Peyer's patch (tissue), 4 donors: ENCODE data around the gene NPC1. TPM values are rescaled to one million over a fixed set of nuclear protein-coding genes. Genes with fewer than 3 reads are reported as not detected.
A peak's percentile ranks its signal among the peaks of the same experiment; 100 is the strongest.

Experiments used
- DNase-seq, 3 donors: peaks; one replicate each; pipeline ENCODE4 v3.0.0-alpha.2; 2017 to 2019
- H3K27ac ChIP-seq, 4 donors: fragments of 200-600 bp; sonication (generic); one replicate each; pipeline ENCODE4 v1.5.1; 2016 to 2019
- H3K27me3 ChIP-seq, 2 donors: fragments of 200-600 bp; sonication (generic); one replicate each; pipeline ENCODE4 v1.5.1; 2019
- H3K36me3 ChIP-seq, 3 donors: fragments of 200-600 bp; sonication (generic); one replicate each; pipeline ENCODE4 v1.5.1; 2016 to 2019
- H3K4me1 ChIP-seq, 4 donors: fragments of 200-600 bp; sonication (generic); one replicate each; pipeline ENCODE4 v1.5.1; 2016 to 2019
- H3K4me3 ChIP-seq, 4 donors: fragments of 200-600 bp; sonication (generic); 1 replicate in 3 of 4; 2 replicates in 1 of 4; pipeline ENCODE4 v1.5.1; 2016 to 2019; ENCODE audit warnings: mild to moderate bottlenecking in 1 of 4
- H3K9me3 ChIP-seq, 4 donors: fragments of 200-600 bp; sonication (generic); one replicate each; pipeline ENCODE4 v1.5.1; 2016 to 2019; ENCODE audit warnings: mild to moderate bottlenecking in 1 of 4
- POLR2A ChIP-seq, 2 donors: fragments of 450-650 bp; IDR thresholded peaks; one replicate each; pipeline ENCODE4 v1.5.1; 2017; ENCODE audit warnings: antibody characterized with exemption in 2 of 2, mild to moderate bottlenecking in 2 of 2, moderate library complexity in 2 of 2
- total RNA-seq, 4 donors: library from RNA; depleted of rRNA; stranded (reverse); fragments of >200 nt; gene quantifications; one replicate each; pipeline ENCODE4 v1.1.0, GENCODE V29; 2016
- TF ChIP-seq, protein P1 (sequence below), 6 experiments: fragments of 450-650 bp in 4 of 6; fragments of 200-600 bp in 2 of 6; sonication (generic) in 1 of 6; IDR thresholded peaks; one replicate each; pipeline ENCODE4 v1.5.1; 2017 to 2019; ENCODE audit warnings: antibody characterized with exemption in 6 of 6, mild to moderate bottlenecking in 3 of 6, moderate library complexity in 1 of 6

Gene NPC1
- total RNA-seq, 4 donors from 2014 or later: 62.7 to 80.1 (median 71.3) TPM

DNA sequence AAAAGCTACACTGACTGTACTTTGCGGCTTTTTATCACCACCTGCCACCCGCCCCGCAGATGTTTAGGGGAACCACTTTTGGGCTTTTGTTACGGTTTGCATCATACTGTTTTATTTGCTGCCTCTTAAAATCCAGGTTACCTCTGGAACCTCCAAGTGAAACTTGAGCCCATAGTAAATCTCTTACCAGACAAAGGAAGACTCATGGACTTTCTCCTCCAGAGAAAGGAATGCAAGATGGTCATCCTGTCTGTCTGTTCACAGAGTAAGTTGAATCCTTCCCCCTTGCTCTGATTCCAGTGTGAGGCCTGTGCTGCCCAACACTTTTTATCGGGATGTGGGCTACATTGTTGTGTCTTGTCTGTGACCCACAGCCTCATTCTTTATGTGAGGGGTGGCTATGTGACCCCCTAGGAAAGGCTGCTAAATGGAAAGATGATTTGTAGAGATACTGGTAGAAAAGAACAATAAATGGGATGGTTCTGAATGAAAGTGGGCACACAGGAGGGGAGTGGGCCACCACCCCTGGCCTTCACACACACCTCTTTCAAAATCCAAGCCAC is 59.7 kb downstream of the NPC1 start:
- H3K36me3 ChIP-seq: peaks cover 0 to 98% (median 5%) of the 10 kb centered on the region in 3 donors
- no peak for DNase-seq
- TF ChIP-seq, protein P1, sequence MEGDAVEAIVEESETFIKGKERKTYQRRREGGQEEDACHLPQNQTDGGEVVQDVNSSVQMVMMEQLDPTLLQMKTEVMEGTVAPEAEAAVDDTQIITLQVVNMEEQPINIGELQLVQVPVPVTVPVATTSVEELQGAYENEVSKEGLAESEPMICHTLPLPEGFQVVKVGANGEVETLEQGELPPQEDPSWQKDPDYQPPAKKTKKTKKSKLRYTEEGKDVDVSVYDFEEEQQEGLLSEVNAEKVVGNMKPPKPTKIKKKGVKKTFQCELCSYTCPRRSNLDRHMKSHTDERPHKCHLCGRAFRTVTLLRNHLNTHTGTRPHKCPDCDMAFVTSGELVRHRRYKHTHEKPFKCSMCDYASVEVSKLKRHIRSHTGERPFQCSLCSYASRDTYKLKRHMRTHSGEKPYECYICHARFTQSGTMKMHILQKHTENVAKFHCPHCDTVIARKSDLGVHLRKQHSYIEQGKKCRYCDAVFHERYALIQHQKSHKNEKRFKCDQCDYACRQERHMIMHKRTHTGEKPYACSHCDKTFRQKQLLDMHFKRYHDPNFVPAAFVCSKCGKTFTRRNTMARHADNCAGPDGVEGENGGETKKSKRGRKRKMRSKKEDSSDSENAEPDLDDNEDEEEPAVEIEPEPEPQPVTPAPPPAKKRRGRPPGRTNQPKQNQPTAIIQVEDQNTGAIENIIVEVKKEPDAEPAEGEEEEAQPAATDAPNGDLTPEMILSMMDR (IDR thresholded peaks at IDR 0.05): no peak
- TF ChIP-seq POLR2A (IDR thresholded peaks at IDR 0.05): no peak
- H3K27me3 ChIP-seq: no peaks in the 10 kb centered on the region
- H3K4me1 ChIP-seq: no peaks in the 10 kb centered on the region
- no peak overlapping the region for H3K4me3 ChIP-seq
- no peak overlapping the region for H3K27ac ChIP-seq
- H3K9me3 ChIP-seq: no peaks in the 10 kb centered on the region

DNA sequence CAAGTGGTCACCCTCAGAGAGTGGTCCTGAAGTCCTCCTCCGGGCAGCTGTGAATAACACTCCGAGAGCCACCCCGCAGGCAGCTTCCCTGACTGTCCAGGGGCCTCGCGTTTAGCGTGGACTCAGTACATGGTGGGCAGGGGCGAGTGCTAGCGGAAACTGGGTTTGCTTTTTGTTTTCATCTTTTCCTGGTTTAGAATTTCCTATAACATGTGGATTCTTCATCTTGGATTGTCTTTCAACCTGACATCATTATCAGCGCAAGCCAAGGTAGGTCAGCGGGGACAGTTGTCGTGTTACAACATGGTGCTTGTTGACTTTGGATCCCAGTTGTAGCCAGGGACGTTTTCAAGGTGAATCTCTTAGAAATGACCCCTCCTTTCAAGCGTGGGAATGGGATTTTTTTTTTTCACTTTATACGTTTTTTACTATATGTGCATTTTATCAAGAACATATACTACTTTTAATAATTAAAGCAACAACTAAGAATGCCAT is 62.0 kb downstream of the NPC1 start:
- DNase-seq: no peak
- Histone ChIP-seq H3K27ac (no peak overlapping the region), H3K4me1 (no peaks in the 10 kb centered on the region), H3K9me3 (no peaks in the 10 kb centered on the region), H3K36me3 (peaks cover 0 to 98% (median 5%) of the 10 kb centered on the region in 3 donors), H3K4me3 (no peak overlapping the region), H3K27me3 (no peaks in the 10 kb centered on the region)
- TF ChIP-seq, protein P1 (IDR thresholded peaks at IDR 0.05): no peak
- no peak for TF ChIP-seq POLR2A (IDR thresholded peaks at IDR 0.05)

DNA sequence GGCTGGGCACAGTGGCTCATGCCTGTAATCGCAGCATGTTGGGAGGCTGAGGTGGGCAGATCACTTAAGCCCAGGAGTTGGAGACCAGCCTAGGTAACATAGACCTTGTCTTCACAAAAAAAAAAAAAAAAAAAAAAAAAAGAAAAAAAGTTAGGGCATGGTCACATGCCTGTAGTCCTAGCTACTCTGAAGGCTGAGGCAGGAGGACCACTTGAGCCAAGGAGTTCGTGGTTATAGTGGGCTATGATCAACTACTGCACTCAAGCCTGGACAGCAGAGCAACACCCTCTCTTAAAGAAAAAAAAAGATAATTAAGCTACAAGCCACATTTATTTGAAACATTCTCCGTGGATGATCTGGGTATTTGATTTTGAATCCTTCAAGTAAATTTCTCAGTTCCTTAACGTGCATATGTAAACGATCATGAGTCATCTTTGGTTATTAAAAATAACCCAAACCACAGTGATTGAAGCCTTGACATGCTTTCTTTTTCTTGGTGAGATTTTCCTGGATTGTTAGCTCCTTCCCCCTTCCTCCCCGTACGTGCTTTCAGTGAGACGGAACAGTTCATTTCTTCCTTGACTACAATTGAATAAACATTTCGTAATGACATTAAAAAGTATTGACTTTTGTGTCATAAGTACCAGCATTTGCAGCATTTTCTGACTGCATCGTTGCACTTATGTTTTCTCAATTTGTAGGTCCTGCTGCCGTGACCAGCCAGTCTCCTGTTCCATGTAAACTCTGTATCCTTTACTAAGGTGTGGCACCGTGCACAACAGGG is 62.7 kb downstream of the NPC1 start:
- DNase-seq: no peak
- Histone ChIP-seq H3K4me1 (no peaks in the 10 kb centered on the region), H3K4me3 (no peak overlapping the region), H3K27ac (no peak overlapping the region), H3K36me3 (peaks cover 0 to 98% (median under 1%) of the 10 kb centered on the region in 3 donors), H3K27me3 (no peaks in the 10 kb centered on the region), H3K9me3 (no peaks in the 10 kb centered on the region)
- no peak for TF ChIP-seq POLR2A (IDR thresholded peaks at IDR 0.05)
- TF ChIP-seq, protein P1 (IDR thresholded peaks at IDR 0.05): no peak

DNA sequence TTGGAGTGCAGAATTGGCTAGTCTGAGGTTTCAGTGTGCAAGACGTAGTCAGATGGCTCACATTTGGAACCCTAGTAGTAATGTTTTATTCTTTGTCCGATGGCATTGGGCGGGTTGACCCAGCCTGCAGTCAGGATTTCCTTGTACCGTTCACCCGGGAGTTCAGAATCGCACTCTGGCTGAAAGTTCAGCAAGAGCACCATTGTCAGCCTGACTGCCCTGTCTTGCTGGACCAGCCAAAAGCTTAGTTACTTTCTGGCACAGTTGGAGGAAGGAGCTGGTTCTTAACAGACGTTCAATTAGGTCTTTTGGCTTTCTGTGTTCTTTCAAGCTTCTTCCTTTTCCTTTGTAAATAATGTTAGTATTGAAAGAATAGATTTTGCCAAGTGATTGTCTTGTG is 64.4 kb downstream of the NPC1 start:
- H3K4me1 ChIP-seq: no peaks in the 10 kb centered on the region
- no peak overlapping the region for H3K27ac ChIP-seq
- DNase-seq: peak in 1 of 3 donors; percentile 34
- TF ChIP-seq, protein P1 (IDR thresholded peaks at IDR 0.05): no peak
- TF ChIP-seq POLR2A (IDR thresholded peaks at IDR 0.05): no peak
- no peaks in the 10 kb centered on the region for H3K9me3 ChIP-seq
- H3K27me3 ChIP-seq: no peaks in the 10 kb centered on the region
- no peak overlapping the region for H3K4me3 ChIP-seq
- H3K36me3 ChIP-seq: peaks cover 0 to 98% (median 0%) of the 10 kb centered on the region in 3 donors

DNA sequence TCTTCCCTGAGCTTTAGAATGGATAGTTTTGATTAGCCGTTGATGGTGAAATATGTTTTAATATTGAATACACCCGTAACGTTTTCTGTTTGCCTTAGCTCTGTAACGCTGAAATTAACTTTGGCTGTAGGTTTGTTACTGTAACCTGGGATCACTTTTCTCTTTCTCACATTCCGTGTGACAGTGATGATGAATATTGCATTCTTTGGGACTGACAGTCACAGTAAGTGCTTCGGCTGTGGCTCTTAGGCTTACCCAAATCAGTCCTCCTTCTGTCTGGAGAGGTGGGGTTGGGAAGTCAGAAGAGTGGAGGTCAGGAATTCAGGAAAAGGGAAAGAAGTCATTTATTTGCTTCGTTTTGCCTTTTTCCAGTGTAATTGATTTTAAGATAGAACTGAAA is 65.0 kb downstream of the NPC1 start:
- Histone ChIP-seq H3K36me3 (peaks cover 0 to 98% (median 0%) of the 10 kb centered on the region in 3 donors), H3K27me3 (no peaks in the 10 kb centered on the region), H3K27ac (no peak overlapping the region), H3K4me1 (no peaks in the 10 kb centered on the region), H3K9me3 (no peaks in the 10 kb centered on the region), H3K4me3 (no peak overlapping the region)
- no peak for DNase-seq
- TF ChIP-seq, protein P1 (IDR thresholded peaks at IDR 0.05): no peak
